GM18870 (cell line): Measurements from ENCODE around the gene CAMKMT.

Source experiments
- ATAC-seq: cut with Tn5 transposase; IDR thresholded peaks from one replicate; pipeline ENCODE4 v1.9.1; 2021; ENCODE audit warnings: moderate library complexity; ENCODE audit not compliant: unreplicated experiment

Gene CAMKMT

DNA sequence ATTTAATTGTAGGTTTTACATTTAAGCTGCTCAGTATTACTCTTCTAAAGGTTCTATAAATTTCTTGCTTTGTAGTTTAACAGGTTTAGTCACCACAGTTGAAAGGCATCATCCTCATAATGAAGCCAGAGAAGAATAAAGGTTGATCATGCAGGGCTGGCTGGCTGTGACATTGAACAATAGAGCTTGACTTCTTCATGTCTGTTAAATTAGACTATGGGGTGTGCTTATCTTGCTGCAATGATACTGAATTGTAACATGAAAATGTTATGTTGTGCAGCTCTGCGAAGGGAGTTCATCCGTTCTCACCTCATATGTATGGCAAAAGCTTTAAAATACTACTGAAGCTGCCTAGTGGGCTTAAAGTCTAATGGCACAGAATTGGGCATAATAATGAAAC lies 81.8 kb downstream of the CAMKMT start:
- no peak for ATAC-seq

DNA sequence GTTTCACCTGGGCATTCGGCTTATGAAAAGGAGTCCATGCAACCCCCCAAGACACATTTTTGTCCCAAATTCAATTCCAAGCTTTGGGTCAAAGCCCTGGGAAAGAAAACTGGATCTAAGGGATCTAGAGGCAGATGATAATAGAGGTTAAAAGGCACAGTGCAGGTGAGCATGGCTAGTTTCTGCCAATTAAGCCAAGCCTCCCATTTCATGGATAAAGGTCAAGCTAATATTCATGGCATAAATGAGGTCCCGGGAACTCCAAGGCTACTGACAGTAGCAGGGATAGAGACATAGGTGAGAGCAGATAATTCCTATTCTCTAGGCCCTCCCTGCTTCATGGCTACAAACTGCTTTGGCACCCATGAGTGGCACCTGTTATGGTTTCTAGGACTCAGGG lies 83.1 kb downstream of the CAMKMT start:
- ATAC-seq: no peak

DNA sequence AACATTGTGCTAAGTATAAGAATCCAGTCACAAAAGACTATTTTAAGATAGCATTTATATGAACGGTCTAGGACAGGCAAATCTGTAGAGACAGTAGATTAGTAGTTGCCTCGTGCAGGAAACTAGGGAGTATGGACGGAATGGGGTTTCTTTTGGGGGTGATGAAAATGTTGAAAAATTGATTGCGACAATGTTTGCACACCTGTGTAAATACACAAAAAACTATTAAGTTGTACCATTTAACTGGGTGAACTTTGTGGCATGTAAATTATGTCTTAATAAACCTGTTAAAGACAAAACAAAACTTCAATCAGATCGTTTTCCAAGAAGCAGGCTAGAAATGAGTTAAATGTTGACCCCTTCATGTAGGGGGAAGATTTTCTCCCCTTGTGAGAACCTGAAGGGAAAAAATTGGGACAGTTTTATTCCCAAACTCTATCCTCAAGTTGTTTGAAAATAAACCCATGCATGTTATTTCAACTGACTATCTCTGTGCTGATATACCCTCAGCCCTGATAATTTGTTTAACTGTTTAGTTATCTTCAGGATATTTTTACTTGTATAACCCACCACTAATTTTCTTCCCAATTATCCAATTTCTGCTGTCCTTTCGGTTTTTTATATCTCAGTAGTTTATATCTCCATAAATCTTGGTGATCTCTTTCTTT lies 87.2 kb downstream of the CAMKMT start:
- no peak for ATAC-seq

DNA sequence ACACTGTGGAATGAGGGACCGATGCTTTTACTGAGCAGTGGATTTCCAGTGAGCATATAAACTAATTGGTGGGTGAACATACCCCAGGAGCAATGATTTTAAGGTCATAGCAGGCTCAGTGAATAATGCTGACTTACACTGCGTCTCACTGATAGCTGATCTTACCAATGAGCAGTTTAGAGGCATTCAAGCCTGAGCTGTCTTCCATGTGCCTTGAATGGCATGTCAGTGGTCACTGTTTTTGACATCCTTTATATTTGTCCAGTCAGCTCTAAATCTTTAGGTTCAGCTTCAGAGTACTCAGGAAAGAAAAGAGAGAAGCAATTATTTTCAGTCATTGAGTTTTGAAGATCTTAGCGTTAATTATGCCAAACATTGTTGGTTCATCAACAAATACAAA lies 88.3 kb downstream of the CAMKMT start:
- no peak for ATAC-seq

GRCh38 chr2:44450806-44451205 lies 89.1 kb downstream of the CAMKMT start:
- ATAC-seq: no peak

DNA sequence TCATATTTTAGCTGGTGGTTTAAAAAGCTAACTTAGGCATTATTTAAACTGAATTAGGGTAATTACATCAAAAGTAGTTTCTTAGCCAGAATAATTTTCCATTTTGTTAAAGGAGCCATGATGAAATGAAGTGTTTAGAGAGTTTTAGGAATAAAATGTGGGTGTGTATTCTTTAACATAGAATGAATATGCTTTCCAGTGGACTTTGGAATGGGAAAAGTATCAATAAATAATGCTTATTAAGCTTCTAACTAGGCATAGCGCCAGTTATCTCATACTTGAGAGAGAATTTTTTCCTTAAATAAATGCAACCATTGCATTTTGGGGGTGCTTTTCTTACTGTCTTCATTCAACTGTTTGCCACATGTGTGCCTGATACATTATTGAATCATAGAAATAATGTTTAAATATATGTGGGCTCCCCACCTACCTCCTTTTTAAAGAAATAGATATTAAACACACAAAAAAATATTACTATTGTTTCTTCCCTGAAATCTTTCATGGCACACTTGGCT lies 90.4 kb downstream of the CAMKMT start:
- no peak for ATAC-seq

DNA sequence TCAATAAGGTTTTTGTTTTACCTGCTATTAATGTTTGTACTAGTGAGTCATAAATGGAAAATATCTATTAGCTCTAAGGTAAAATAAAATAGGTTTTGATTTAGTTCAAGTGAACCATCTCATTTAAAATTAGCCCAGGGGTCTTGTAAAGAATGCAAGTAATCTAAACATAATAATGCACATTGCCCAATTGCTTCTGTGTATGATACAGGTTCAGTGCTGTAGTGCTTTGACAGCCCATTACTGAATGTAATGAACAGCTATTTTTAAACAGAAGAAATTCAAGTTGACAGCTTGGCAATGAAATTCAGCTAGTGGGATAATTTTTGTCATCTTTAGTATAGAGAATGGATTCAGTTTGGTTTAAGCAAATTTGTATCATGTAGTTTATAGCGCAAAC lies 91.5 kb downstream of the CAMKMT start:
- ATAC-seq: no peak

DNA sequence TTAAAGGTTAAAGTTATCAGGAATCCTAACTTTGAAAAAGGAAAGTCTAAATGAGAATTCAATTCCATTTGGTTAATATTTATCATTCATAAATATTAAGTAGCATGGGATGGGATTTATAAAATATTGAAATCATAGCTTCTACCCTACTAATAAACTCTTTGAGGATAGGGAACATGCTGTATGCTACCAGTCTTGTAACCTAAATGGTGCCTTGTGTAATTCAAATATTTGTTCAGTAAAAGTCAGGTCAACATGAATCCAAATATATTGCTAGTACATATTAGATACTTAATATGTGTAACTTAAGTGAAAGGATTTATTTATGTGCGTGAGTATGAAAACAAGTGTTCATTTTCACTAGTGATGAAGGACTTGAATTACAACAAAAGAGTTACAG lies 94.1 kb downstream of the CAMKMT start:
- ATAC-seq: no peak

DNA sequence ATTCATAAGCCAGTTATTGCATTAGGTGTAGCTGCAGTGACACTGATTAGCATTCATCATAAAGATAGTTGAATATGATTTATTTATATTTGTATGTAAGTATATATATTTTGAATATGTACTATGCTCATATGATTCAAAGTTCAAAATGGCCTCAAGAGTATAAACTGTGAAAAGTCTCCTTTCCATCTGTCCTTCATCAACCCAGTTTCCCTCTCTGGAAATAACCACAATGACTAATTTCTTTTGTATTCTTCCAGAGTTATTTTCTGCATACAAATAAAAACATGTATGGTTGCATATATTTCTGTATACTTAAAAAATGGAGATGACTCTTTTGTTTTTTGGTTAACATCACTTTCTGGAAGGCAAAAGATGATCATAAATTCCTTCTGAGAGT lies 95.2 kb downstream of the CAMKMT start:
- ATAC-seq: no peak

GRCh38 chr2:44459739-44460138 lies 98.0 kb downstream of the CAMKMT start:
- no peak for ATAC-seq

- ATAC-seq: no peak
These were observed 101.4 kb downstream of the CAMKMT start for GRCh38 chr2:44462934-44463849.

- ATAC-seq: no peak
These were observed 102.7 kb downstream of the CAMKMT start for GRCh38 chr2:44464437-44464836.

GRCh38 chr2:44470151-44470550 lies 108.4 kb downstream of the CAMKMT start:
- no peak for ATAC-seq

- no peak for ATAC-seq
These were observed 116.1 kb downstream of the CAMKMT start for GRCh38 chr2:44477657-44478414.

GRCh38 chr2:44479127-44479887 lies 117.6 kb downstream of the CAMKMT start:
- peak; percentile 86 for ATAC-seq

GRCh38 chr2:44480068-44480467 lies 118.3 kb downstream of the CAMKMT start:
- ATAC-seq: no peak

GRCh38 chr2:44487052-44487451 lies 125.3 kb downstream of the CAMKMT start:
- no peak for ATAC-seq

DNA sequence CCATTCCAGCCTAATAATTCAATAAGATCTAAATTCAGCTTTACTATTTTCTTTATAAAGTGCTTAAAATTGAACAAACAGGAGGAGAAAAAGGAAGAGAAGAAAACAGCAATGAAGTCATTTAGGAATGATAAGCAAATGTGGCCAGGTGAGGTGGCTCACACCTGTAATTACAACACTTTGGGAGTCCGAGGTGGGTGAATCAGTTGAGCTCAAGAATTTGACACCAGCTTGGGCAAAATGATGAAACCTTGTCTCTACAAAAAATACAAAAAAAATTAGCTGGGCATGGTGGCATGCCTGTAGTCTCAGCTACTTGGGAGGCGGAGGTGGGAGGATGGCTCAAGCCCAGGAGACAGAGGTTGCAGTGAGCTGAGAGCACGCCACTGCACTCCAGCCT lies 129.0 kb downstream of the CAMKMT start:
- no peak for ATAC-seq

DNA sequence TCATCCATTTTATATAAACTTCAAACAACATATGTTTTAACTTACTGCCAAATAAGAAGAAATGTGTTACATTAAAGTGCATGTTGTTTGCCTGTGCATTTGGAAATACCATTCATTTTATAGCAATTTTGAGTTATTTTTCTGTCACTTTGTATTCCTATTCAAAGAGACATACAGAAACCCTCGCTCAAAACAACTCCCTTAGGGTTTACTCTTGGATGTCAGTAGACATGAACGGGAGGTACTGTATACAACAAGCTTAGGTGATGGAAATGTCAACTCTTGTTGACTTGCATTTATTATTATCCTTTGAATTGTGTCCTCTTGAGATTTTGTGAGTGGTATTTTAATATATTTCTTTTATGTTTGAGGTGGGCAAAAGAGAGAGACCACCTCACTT lies 132.3 kb downstream of the CAMKMT start:
- ATAC-seq: no peak

GRCh38 chr2:44495035-44495434 lies 133.3 kb downstream of the CAMKMT start:
- ATAC-seq: no peak

DNA sequence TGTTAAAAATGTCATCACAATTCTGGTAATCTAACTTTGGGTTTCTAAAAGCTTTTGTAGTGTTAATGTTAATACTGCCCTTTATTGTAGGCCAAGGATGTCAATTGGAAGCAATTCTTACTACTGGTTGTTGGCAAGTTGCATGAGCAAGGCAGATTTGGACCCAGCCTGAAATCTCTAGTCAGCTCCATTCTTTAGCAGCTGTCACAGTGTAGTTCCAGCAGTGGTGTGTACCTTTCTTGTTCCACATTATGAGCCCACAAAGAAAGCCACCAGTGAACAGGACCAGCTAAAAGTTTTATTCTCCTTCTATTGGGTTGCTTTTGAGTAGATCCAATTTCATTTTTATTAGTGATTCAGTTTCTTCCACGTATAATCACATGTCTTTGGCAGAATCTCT lies 133.8 kb downstream of the CAMKMT start:
- no peak for ATAC-seq
